ENCODE measurements around the gene CACNA1E. TPM values are rescaled to one million over a fixed set of nuclear protein-coding genes. Genes with fewer than 3 reads are reported as not detected.

The CACNA1E gene
- total RNA-seq, 1 donor from 2014 or later = 2.1 TPM

DNA sequence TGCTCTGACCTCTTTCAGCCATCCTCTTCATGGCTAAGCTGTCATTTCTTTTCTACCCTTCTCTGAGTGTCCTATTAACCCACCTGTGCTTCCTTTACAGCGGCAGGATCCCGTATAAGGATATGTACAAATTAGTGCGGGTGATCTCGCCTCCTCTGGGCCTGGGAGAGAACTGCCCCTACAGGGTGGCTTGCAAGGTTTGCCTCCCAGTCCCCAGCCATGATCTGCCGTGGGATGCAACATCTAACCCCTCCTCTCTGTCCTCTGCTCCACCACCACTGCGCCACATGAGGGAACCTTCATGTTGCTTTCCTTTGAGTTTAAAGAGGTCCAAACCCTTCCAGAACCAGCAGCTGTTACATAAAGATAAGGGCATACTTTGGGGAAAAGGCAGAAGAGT, 296.0 kb downstream of the CACNA1E start:
- H3K36me3 Mint-ChIP-seq = no peaks in the 10 kb centered on the region
- no peaks in the 10 kb centered on the region for H3K4me1 Mint-ChIP-seq (ENCODE audit: unreplicated experiment)
- no peak for DNase-seq (ENCODE audit: extremely low spot score, unreplicated experiment)
- peaks cover 22% of the 10 kb centered on the region for H3K27me3 Mint-ChIP-seq
- no peaks in the 10 kb centered on the region for H3K9me3 Mint-ChIP-seq
- no peak overlapping the region for H3K27ac Mint-ChIP-seq
- TF ChIP-seq, protein P1, sequence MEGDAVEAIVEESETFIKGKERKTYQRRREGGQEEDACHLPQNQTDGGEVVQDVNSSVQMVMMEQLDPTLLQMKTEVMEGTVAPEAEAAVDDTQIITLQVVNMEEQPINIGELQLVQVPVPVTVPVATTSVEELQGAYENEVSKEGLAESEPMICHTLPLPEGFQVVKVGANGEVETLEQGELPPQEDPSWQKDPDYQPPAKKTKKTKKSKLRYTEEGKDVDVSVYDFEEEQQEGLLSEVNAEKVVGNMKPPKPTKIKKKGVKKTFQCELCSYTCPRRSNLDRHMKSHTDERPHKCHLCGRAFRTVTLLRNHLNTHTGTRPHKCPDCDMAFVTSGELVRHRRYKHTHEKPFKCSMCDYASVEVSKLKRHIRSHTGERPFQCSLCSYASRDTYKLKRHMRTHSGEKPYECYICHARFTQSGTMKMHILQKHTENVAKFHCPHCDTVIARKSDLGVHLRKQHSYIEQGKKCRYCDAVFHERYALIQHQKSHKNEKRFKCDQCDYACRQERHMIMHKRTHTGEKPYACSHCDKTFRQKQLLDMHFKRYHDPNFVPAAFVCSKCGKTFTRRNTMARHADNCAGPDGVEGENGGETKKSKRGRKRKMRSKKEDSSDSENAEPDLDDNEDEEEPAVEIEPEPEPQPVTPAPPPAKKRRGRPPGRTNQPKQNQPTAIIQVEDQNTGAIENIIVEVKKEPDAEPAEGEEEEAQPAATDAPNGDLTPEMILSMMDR (conservative IDR thresholded peaks at IDR 0.05) = no peak
- no peak overlapping the region for H3K4me3 Mint-ChIP-seq

DNA sequence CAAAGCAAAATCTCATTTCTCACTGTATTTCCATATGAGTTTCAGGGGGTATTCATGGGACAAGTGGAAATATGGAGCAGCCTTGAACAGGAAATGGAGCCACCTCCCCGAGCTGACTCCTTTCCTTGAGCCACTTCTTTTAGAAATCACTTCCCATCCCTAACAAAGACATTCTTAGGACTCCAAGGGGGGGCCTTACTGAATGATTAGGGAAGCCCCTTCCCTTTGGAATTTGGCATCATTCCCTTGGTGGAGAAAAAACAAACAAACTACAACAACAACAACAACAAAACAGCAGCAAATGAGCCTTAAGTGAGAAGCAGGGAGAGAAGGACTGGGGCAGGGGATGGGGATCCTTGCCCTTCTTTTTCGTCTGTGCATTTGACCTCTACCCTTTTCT, 299.9 kb downstream of the CACNA1E start:
- DNase-seq (ENCODE audit: extremely low spot score, unreplicated experiment) = no peak
- Mint-ChIP-seq H3K36me3 (no peaks in the 10 kb centered on the region), H3K9me3 (no peaks in the 10 kb centered on the region), H3K27me3 (peaks cover 22% of the 10 kb centered on the region), H3K27ac (no peak overlapping the region), H3K4me1 (ENCODE audit: unreplicated experiment) (no peaks in the 10 kb centered on the region), H3K4me3 (no peak overlapping the region)
- TF ChIP-seq, protein P1 (conservative IDR thresholded peaks at IDR 0.05) = no peak

DNA sequence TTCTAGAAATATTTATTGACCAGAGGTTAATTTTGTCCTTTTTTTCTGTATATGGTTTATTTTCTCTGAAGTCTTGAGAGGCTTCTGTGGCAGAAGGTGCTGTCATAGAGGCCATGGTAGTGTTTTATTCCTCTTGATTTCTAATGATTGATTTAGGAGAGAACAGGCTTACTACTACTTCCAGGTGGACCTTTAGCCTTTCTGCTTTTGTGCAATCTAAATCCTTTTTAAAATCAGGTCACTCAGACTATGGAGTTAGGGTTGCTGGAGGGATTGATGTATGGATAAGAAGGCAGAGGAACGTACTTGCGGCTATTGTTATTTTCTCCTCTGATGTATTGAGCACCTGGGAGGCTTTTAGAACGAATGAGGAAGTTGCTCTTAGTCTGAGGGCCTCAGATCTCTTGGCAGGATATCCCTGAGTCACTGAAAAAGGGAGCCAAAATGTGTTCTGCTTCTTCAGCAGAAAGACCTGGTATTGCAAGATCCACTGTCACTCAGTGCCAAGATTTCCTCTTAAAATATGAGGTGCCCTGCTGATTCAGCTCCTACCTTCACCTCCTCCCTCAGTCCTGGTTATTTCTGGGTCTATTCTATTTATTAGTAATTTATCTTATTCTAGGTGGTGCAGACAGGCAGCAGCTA, 300.8 kb downstream of the CACNA1E start:
- Mint-ChIP-seq H3K27ac (no peak overlapping the region), H3K36me3 (no peaks in the 10 kb centered on the region), H3K27me3 (peaks cover 24% of the 10 kb centered on the region), H3K4me3 (no peak overlapping the region), H3K9me3 (no peaks in the 10 kb centered on the region), H3K4me1 (ENCODE audit: unreplicated experiment) (no peaks in the 10 kb centered on the region)
- DNase-seq (ENCODE audit: extremely low spot score, unreplicated experiment) = no peak
- TF ChIP-seq, protein P1 (conservative IDR thresholded peaks at IDR 0.05) = no peak

DNA sequence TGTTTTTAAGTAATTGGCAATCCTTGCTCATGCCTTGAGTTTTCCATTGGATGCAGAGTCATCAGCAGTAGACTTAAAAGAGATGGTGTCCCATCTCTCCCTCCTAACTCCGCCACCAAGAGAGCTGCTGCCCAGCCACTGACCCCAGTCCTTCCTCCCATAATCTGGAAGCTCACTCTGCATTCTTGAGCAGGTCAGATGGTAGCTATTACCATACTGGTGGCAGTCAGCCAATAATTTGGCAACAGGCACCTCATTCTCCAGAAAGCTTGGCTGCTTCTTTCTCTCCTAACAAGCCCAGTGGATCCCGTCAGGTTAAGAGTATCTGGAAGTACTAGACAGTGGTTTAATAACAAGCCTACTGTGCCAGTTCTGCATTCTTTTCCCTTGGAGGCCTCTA, 306.1 kb downstream of the CACNA1E start:
- H3K9me3 Mint-ChIP-seq = no peaks in the 10 kb centered on the region
- TF ChIP-seq, protein P1 (conservative IDR thresholded peaks at IDR 0.05) = no peak
- DNase-seq (ENCODE audit: extremely low spot score, unreplicated experiment) = no peak
- peaks cover 12% of the 10 kb centered on the region for H3K27me3 Mint-ChIP-seq
- H3K27ac Mint-ChIP-seq = no peak overlapping the region
- H3K4me1 Mint-ChIP-seq (ENCODE audit: unreplicated experiment) = peaks cover 5% of the 10 kb centered on the region
- H3K4me3 Mint-ChIP-seq = no peak overlapping the region
- H3K36me3 Mint-ChIP-seq = no peaks in the 10 kb centered on the region

DNA sequence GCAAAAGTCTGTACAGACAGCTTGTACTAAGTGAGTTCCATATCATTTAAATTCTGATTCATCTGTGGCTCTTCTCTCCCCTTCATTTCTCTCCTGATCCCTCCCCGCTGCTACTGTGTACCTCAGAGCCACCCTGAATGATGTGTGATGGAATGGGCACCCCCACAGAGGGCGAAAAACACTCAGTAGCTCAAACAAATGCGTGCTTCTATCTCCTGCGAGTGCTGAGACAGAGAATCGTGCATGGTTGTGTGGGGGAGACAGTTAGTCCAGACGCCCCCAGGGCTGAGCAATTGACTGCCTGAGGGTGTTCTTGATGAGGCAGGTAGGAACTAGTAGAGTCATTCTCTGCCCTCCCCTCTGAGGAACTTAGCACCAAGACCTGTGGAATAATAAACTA, 308.4 kb downstream of the CACNA1E start:
- H3K27me3 Mint-ChIP-seq = peaks cover 12% of the 10 kb centered on the region
- no peak overlapping the region for H3K4me3 Mint-ChIP-seq
- no peaks in the 10 kb centered on the region for H3K36me3 Mint-ChIP-seq
- H3K9me3 Mint-ChIP-seq = no peaks in the 10 kb centered on the region
- no peak for DNase-seq (ENCODE audit: extremely low spot score, unreplicated experiment)
- H3K27ac Mint-ChIP-seq = no peak overlapping the region
- H3K4me1 Mint-ChIP-seq (ENCODE audit: unreplicated experiment) = peaks cover 5% of the 10 kb centered on the region
- TF ChIP-seq, protein P1 (conservative IDR thresholded peaks at IDR 0.05) = no peak
